ENCODE data around the gene PLD1. TPM values are rescaled to one million over a fixed set of nuclear protein-coding genes. Genes with fewer than 3 reads are reported as not detected.

Gene PLD1
- polyA plus RNA-seq, 2 donors = 26.0 to 31.9 TPM

DNA sequence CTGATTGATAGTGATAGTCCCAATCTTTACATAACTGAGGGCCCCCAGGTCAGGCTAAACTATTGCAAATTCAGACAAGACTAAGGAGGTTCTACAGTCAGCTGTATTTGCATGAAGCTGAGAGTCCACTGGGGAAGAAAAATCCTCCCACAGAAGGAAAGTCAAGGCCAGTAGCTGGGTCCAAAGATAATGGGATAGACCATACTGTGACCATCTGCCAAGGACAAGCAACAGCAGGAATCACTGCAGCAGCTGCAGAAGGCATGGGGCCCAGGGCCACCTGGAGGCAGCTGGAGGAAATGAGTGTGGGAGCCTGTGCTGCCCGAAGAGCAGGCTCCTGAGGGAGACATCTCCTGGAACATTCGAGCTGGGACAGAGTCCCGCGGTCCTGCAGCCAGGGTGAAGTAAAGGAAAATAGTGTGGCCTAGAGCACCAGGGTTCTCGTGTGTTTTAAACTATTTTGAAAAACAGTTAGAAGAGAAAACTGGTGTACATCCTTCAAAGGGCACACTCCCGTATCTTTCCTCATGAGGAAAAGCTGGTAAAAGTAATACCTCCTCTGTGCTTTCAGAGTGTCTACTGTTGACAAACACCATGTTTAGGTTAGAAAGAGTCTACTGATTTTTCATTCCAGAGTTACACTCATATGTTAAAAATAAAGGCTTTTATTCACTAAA is 19.7 kb upstream of the PLD1 start:
- H3K4me3 ChIP-seq (ENCODE audit: low read depth in 1 of 2, low read length in 2 of 2) = no peak overlapping the region
- no peaks in the 10 kb centered on the region for H3K9me3 ChIP-seq (ENCODE audit: control insufficient read depth in 2 of 2, insufficient read depth in 1 of 2, low read depth in 1 of 2, low read length in 1 of 2)
- 15 to 17% methylated on average over 6 of the region's 6 CpGs for WGBS, 2 donors
- no peaks in the 10 kb centered on the region for H3K27me3 ChIP-seq (ENCODE audit: control insufficient read depth in 1 of 2, insufficient read depth in 2 of 2, low read length in 2 of 2)
- peaks cover 0 to 3% of the 10 kb centered on the region in 2 donors for H3K4me1 ChIP-seq (ENCODE audit: control insufficient read depth in 2 of 2, insufficient read depth in 2 of 2, low read length in 1 of 2)
- peak overlapping the region; percentile 15 to 34 for H3K27ac ChIP-seq (ENCODE audit: low read depth in 2 of 2, low read length in 1 of 2)
- no peaks in the 10 kb centered on the region for H3K36me3 ChIP-seq (ENCODE audit: control insufficient read depth in 2 of 2, insufficient read depth in 2 of 2, low read length in 1 of 2)

DNA sequence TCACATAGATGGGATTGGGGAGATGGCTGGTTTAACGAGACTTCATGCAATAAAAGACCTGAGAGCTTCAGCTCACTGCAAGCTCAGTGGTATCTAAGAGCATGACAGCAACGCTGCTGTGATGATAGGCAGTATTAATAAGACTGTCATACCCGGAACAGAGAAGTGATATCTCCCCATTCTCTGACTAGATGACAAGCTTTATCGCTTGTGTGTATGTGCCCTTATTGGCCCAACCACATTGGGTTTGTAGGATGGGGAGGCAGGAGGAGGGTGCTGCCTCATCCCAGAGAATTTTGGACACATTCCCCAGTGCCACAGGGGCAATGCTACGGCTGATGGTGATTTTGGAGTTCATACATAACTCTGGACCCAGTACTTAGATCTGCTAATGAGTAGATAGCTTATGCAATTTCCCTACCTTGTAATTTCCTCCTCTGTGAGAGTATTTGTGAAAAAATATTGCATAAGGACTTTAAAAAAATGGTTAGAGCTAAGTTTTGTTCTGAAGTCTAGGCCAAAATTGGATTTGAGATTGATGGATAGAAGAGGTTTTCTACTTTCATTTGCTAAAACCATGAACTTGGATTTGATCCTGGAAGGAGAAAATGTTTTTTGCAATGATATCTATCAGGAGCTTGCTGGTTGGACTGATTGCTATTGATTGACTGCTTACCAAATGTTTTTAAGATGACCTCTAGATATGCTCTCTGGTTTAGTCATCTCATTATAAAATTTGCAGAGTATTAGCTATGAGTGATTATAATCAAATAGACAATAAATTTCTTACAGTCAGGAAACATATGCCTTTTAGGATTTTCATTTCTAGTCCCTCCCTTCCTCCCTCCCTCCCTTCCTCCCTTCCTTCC is 18.9 kb upstream of the PLD1 start:
- H3K36me3 ChIP-seq (ENCODE audit: control insufficient read depth in 2 of 2, insufficient read depth in 2 of 2, low read length in 1 of 2) = no peaks in the 10 kb centered on the region
- WGBS, 2 donors = 71 to 76% methylated on average over 5 of the region's 5 CpGs
- H3K9me3 ChIP-seq (ENCODE audit: control insufficient read depth in 2 of 2, insufficient read depth in 1 of 2, low read depth in 1 of 2, low read length in 1 of 2) = no peaks in the 10 kb centered on the region
- no peak overlapping the region for H3K4me3 ChIP-seq (ENCODE audit: low read depth in 1 of 2, low read length in 2 of 2)
- H3K4me1 ChIP-seq (ENCODE audit: control insufficient read depth in 2 of 2, insufficient read depth in 2 of 2, low read length in 1 of 2) = peaks cover 0 to 3% of the 10 kb centered on the region in 2 donors
- H3K27me3 ChIP-seq (ENCODE audit: control insufficient read depth in 1 of 2, insufficient read depth in 2 of 2, low read length in 2 of 2) = no peaks in the 10 kb centered on the region
- peak overlapping the region in 1 of 2 donors; percentile 49 for H3K27ac ChIP-seq (ENCODE audit: low read depth in 2 of 2, low read length in 1 of 2)

GRCh38 chr3:171827836-171828458 is 17.7 kb upstream of the PLD1 start:
- Histone ChIP-seq H3K27ac (ENCODE audit: low read depth in 2 of 2, low read length in 1 of 2) (no peak overlapping the region), H3K9me3 (ENCODE audit: control insufficient read depth in 2 of 2, insufficient read depth in 1 of 2, low read depth in 1 of 2, low read length in 1 of 2) (no peaks in the 10 kb centered on the region), H3K4me1 (ENCODE audit: control insufficient read depth in 2 of 2, insufficient read depth in 2 of 2, low read length in 1 of 2) (peaks cover 0 to 3% of the 10 kb centered on the region in 2 donors), H3K27me3 (ENCODE audit: control insufficient read depth in 1 of 2, insufficient read depth in 2 of 2, low read length in 2 of 2) (no peaks in the 10 kb centered on the region), H3K4me3 (ENCODE audit: low read depth in 1 of 2, low read length in 2 of 2) (no peak overlapping the region), H3K36me3 (ENCODE audit: control insufficient read depth in 2 of 2, insufficient read depth in 2 of 2, low read length in 1 of 2) (no peaks in the 10 kb centered on the region)
- 74 to 81% methylated on average over 10 of the region's 10 CpGs for WGBS, 2 donors

GRCh38 chr3:171827385-171827784 is 17.1 kb upstream of the PLD1 start:
- Histone ChIP-seq H3K36me3 (ENCODE audit: control insufficient read depth in 2 of 2, insufficient read depth in 2 of 2, low read length in 1 of 2) (no peaks in the 10 kb centered on the region), H3K4me3 (ENCODE audit: low read depth in 1 of 2, low read length in 2 of 2) (no peak overlapping the region), H3K4me1 (ENCODE audit: control insufficient read depth in 2 of 2, insufficient read depth in 2 of 2, low read length in 1 of 2) (peaks cover 0 to 3% of the 10 kb centered on the region in 2 donors), H3K9me3 (ENCODE audit: control insufficient read depth in 2 of 2, insufficient read depth in 1 of 2, low read depth in 1 of 2, low read length in 1 of 2) (no peaks in the 10 kb centered on the region), H3K27ac (ENCODE audit: low read depth in 2 of 2, low read length in 1 of 2) (no peak overlapping the region), H3K27me3 (ENCODE audit: control insufficient read depth in 1 of 2, insufficient read depth in 2 of 2, low read length in 2 of 2) (no peaks in the 10 kb centered on the region)
- 87 to 90% methylated on average over 3 of the region's 3 CpGs for WGBS, 2 donors

DNA sequence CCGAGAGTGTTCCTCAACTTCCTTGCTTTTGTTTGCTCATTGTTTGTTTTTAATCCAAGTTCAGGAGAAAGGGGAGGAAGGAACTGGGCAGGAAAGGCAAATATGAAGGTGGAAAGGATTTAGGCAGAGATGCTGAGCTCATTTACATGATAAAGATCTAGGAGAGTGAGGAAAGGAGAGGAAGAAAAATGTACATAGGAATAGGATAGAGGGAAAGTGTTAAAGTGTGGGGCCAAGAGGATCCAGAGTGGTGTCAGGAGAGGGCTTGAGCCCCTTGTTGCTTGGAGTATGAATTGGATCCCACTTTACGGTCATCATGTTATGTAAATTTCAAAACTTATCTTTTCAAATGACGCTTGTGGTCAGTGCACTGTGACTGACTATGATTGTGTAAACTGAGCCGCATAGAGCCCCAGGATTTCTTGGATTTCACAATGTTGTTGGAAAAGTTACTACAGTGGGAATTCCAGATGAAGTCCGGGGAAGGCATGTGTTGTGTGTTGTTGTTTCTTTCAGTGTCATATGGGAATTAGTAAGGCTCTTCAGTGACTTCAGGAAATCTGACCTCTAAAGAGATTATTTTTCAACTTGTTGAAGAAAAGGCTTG is 15.0 kb upstream of the PLD1 start:
- H3K4me1 ChIP-seq (ENCODE audit: control insufficient read depth in 2 of 2, insufficient read depth in 2 of 2, low read length in 1 of 2) = peaks cover 0 to 3% of the 10 kb centered on the region in 2 donors
- H3K27ac ChIP-seq (ENCODE audit: low read depth in 2 of 2, low read length in 1 of 2) = peak overlapping the region; percentile 41 to 42
- no peaks in the 10 kb centered on the region for H3K36me3 ChIP-seq (ENCODE audit: control insufficient read depth in 2 of 2, insufficient read depth in 2 of 2, low read length in 1 of 2)
- no peaks in the 10 kb centered on the region for H3K27me3 ChIP-seq (ENCODE audit: control insufficient read depth in 1 of 2, insufficient read depth in 2 of 2, low read length in 2 of 2)
- 67 to 73% methylated on average over 5 of the region's 5 CpGs for WGBS, 2 donors
- H3K9me3 ChIP-seq (ENCODE audit: control insufficient read depth in 2 of 2, insufficient read depth in 1 of 2, low read depth in 1 of 2, low read length in 1 of 2) = no peaks in the 10 kb centered on the region
- no peak overlapping the region for H3K4me3 ChIP-seq (ENCODE audit: low read depth in 1 of 2, low read length in 2 of 2)

- 71 to 72% methylated on average over 7 of the region's 7 CpGs for WGBS, 2 donors
- no peak overlapping the region for H3K4me3 ChIP-seq (ENCODE audit: low read depth in 1 of 2, low read length in 2 of 2)
- no peaks in the 10 kb centered on the region for H3K9me3 ChIP-seq (ENCODE audit: control insufficient read depth in 2 of 2, insufficient read depth in 1 of 2, low read depth in 1 of 2, low read length in 1 of 2)
- H3K27ac ChIP-seq (ENCODE audit: low read depth in 2 of 2, low read length in 1 of 2) = peak overlapping the region in 1 of 2 donors; percentile 41
- peaks cover 0 to under 1% of the 10 kb centered on the region in 2 donors for H3K4me1 ChIP-seq (ENCODE audit: control insufficient read depth in 2 of 2, insufficient read depth in 2 of 2, low read length in 1 of 2)
- H3K27me3 ChIP-seq (ENCODE audit: control insufficient read depth in 1 of 2, insufficient read depth in 2 of 2, low read length in 2 of 2) = no peaks in the 10 kb centered on the region
- H3K36me3 ChIP-seq (ENCODE audit: control insufficient read depth in 2 of 2, insufficient read depth in 2 of 2, low read length in 1 of 2) = no peaks in the 10 kb centered on the region
These were observed 14.5 kb upstream of the PLD1 start for GRCh38 chr3:171824824-171825221.

DNA sequence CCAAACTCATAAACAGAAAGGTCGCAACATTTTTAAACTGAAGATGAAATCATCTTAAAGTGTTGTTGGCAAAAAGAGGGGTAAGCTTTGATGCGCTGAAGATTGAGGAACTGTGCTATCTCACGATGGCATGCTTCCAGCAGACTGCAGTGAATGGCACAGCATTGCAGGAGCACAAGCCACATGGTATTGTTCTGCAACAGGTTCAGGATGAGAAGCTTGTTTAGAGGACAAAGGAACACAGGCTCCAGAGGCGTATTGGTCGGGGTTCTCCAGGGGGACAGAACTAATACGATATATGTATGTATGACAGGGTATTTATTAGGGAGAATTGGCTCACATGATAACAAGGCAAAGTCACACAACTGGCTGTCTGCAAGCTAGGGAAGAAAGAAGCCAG is 13.8 kb upstream of the PLD1 start:
- Histone ChIP-seq H3K9me3 (ENCODE audit: control insufficient read depth in 2 of 2, insufficient read depth in 1 of 2, low read depth in 1 of 2, low read length in 1 of 2) (no peaks in the 10 kb centered on the region), H3K36me3 (ENCODE audit: control insufficient read depth in 2 of 2, insufficient read depth in 2 of 2, low read length in 1 of 2) (no peaks in the 10 kb centered on the region), H3K4me3 (ENCODE audit: low read depth in 1 of 2, low read length in 2 of 2) (no peak overlapping the region), H3K27me3 (ENCODE audit: control insufficient read depth in 1 of 2, insufficient read depth in 2 of 2, low read length in 2 of 2) (no peaks in the 10 kb centered on the region), H3K4me1 (ENCODE audit: control insufficient read depth in 2 of 2, insufficient read depth in 2 of 2, low read length in 1 of 2) (no peaks in the 10 kb centered on the region), H3K27ac (ENCODE audit: low read depth in 2 of 2, low read length in 1 of 2) (no peak overlapping the region)
- 80 to 82% methylated on average over 6 of the region's 6 CpGs for WGBS, 2 donors

DNA sequence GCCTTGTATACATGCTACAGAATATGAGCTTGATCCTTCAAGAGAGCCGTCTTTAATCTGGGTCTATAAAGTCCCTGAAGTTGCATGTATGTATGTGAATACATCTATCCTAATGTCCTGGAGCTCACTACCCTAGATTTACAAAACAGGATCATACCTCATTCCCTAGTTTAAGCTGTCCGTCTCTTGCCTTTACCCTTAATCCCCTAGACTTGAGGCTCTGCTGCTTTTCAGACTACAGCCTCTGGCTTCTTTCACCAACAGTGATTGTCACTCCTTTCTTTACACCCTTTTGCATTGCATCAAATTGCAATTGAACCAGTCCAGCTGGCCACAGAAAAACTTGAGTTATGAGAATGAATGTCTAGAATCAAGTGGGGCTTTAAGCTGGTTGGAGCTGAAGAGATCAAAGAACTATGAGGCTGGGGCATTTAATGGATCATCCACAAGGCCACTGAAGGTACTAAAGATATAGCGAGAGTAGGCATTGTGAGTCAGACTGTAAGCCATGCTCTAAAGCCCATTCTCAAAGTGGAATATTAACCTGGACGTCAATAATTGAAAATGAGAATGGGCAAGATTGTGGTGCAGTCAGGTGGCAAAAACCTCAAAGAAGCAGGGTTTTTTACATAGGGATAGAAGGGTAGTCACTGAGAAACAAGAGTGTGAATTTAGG is 12.3 kb upstream of the PLD1 start:
- 70 to 71% methylated on average over 4 of the region's 4 CpGs for WGBS, 2 donors
- no peak overlapping the region for H3K4me3 ChIP-seq (ENCODE audit: low read depth in 1 of 2, low read length in 2 of 2)
- H3K27ac ChIP-seq (ENCODE audit: low read depth in 2 of 2, low read length in 1 of 2) = no peak overlapping the region
- no peaks in the 10 kb centered on the region for H3K36me3 ChIP-seq (ENCODE audit: control insufficient read depth in 2 of 2, insufficient read depth in 2 of 2, low read length in 1 of 2)
- no peaks in the 10 kb centered on the region for H3K4me1 ChIP-seq (ENCODE audit: control insufficient read depth in 2 of 2, insufficient read depth in 2 of 2, low read length in 1 of 2)
- no peaks in the 10 kb centered on the region for H3K27me3 ChIP-seq (ENCODE audit: control insufficient read depth in 1 of 2, insufficient read depth in 2 of 2, low read length in 2 of 2)
- H3K9me3 ChIP-seq (ENCODE audit: control insufficient read depth in 2 of 2, insufficient read depth in 1 of 2, low read depth in 1 of 2, low read length in 1 of 2) = no peaks in the 10 kb centered on the region

DNA sequence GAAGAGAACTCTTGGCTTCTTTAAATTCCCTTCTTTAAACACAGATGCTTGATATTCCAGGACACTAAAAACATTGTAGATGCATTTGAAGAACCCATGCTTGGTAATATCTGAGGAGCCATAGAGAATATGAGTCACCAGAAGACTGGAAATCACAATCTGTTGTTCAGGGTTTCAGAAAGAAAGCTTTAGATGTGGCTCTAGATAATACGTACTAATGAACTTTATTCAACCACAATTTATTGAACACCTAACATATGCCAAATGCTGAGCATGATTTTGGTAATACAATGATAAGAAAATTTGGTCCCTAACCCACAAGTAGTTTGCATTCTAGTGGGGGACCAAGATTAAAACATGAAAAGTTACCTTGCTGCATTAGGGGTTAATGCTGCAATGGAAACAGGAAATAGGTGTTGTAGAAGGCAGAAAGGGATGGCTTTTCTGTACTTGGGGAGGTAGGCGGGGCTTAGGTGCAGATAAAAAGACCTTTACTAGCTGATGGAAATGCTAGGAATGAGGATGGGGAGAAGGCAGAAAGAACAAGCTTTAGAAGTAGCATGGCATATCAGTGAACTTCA is 11.6 kb upstream of the PLD1 start:
- H3K9me3 ChIP-seq (ENCODE audit: control insufficient read depth in 2 of 2, insufficient read depth in 1 of 2, low read depth in 1 of 2, low read length in 1 of 2) = no peaks in the 10 kb centered on the region
- WGBS, 2 donors = 46 to 68% methylated on average over 2 of the region's 2 CpGs
- H3K36me3 ChIP-seq (ENCODE audit: control insufficient read depth in 2 of 2, insufficient read depth in 2 of 2, low read length in 1 of 2) = no peaks in the 10 kb centered on the region
- H3K4me3 ChIP-seq (ENCODE audit: low read depth in 1 of 2, low read length in 2 of 2) = no peak overlapping the region
- H3K27me3 ChIP-seq (ENCODE audit: control insufficient read depth in 1 of 2, insufficient read depth in 2 of 2, low read length in 2 of 2) = no peaks in the 10 kb centered on the region
- no peak overlapping the region for H3K27ac ChIP-seq (ENCODE audit: low read depth in 2 of 2, low read length in 1 of 2)
- H3K4me1 ChIP-seq (ENCODE audit: control insufficient read depth in 2 of 2, insufficient read depth in 2 of 2, low read length in 1 of 2) = no peaks in the 10 kb centered on the region
